ENCODE results near the gene ACOX2. TPM values are rescaled to one million over a fixed set of nuclear protein-coding genes. Genes with fewer than 3 reads are reported as not detected.
A peak's percentile ranks its signal among the peaks of the same experiment; 100 is the strongest.

ACOX2 gene
- total and polyA plus RNA-seq, 2 of the 13 experiments (the other 11 are each of a cell fraction or from before 2014, with no cell fraction given): 42.6 to 98.5 TPM

DNA sequence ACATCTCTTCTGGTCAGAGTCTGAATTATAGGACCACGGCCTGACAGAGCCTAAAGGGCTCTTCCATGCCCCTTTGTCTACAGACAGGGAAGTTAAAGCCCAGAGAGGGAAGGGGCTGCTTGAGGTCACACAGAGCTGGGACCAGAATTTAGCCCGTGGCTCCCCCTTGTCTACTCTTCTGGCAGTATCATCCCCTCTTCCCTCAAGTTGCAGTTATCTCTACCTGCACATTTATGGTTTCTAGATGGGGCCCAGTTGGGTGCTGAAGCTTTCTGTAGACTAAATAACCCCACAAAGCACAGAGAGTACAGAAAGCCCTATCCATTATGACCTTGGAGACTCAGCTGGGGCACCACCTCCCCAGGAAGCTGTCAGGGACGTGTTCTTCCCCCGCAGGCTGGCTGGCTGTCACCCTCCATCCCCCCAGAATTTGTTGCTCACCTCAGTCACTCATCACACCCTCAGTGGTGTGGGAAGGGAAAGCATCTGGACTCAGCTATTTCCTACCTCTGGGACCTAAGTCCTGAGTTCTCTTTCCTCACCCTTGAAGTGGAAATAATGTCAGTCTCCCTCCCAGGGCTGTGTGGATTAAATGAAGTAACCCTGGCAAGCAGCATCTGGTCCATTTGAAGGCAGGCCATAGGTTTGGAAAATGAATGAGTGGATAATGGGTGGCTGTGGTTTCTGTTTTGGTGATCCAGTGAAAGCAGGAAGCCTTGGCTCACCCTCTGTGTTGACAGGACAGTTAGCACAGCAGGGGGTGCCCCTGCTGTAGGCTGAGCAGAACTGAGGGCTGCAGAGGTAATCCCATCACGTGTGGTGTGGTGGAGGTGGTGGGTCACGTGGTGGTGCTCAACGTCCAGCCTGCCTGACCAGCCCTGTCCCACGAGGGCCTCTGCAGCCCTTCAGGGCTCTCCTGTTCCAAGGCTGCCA, 16.3 kb downstream of the ACOX2 start (continued):
- TF ChIP-seq, protein P1, sequence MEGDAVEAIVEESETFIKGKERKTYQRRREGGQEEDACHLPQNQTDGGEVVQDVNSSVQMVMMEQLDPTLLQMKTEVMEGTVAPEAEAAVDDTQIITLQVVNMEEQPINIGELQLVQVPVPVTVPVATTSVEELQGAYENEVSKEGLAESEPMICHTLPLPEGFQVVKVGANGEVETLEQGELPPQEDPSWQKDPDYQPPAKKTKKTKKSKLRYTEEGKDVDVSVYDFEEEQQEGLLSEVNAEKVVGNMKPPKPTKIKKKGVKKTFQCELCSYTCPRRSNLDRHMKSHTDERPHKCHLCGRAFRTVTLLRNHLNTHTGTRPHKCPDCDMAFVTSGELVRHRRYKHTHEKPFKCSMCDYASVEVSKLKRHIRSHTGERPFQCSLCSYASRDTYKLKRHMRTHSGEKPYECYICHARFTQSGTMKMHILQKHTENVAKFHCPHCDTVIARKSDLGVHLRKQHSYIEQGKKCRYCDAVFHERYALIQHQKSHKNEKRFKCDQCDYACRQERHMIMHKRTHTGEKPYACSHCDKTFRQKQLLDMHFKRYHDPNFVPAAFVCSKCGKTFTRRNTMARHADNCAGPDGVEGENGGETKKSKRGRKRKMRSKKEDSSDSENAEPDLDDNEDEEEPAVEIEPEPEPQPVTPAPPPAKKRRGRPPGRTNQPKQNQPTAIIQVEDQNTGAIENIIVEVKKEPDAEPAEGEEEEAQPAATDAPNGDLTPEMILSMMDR (CRISPR knock-in tag; IDR thresholded peaks at IDR 0.05): peak; percentile 73
- no peak for TF ChIP-seq ZSCAN21 (CRISPR knock-in tag; IDR thresholded peaks at IDR 0.05; ENCODE audit: borderline replicate concordance)
- TF ChIP-seq NFE2 (CRISPR knock-in tag; IDR thresholded peaks at IDR 0.05): no peak
- no peak for TF ChIP-seq GLI4 (CRISPR knock-in tag; IDR thresholded peaks at IDR 0.05; ENCODE audit: borderline replicate concordance)
- TF ChIP-seq ZNF75D (CRISPR knock-in tag; IDR thresholded peaks at IDR 0.05; ENCODE audit: borderline replicate concordance): no peak
- peak; percentile 70; the same call in 1 of the 2 replicates for TF ChIP-seq ZNF709 (CRISPR knock-in tag; IDR thresholded peaks at IDR 0.05)
- TF ChIP-seq SETDB1 (CRISPR knock-in tag; IDR thresholded peaks at IDR 0.05; ENCODE audit: borderline replicate concordance): no peak
- no peak for TF ChIP-seq CHCHD3 (CRISPR knock-in tag; IDR thresholded peaks at IDR 0.05)
- TF ChIP-seq ZNF136 (CRISPR knock-in tag; IDR thresholded peaks at IDR 0.05; ENCODE audit: low read depth): 0 out of 2 replicates have a peak, but pooled peaks have one; percentile 24
- TF ChIP-seq ZNF430 (CRISPR knock-in tag; IDR thresholded peaks at IDR 0.05): peak; percentile 70; the same call in 1 of the 2 replicates
- no peak for TF ChIP-seq KLF12 (CRISPR knock-in tag; IDR thresholded peaks at IDR 0.05; ENCODE audit: borderline replicate concordance)
- peak; percentile 59; the same call in 1 of the 2 replicates for TF ChIP-seq ZSCAN31 (CRISPR knock-in tag; IDR thresholded peaks at IDR 0.05; ENCODE audit: low read depth)
- TF ChIP-seq ZFP82 (CRISPR knock-in tag; IDR thresholded peaks at IDR 0.05; ENCODE audit: borderline replicate concordance): peak; percentile 62; the same call in 1 of the 2 replicates
- peak; percentile 81; the same call in 1 of the 2 replicates for TF ChIP-seq ZNF564 (CRISPR knock-in tag; IDR thresholded peaks at IDR 0.05)
- TF ChIP-seq ZNF121 (CRISPR knock-in tag; IDR thresholded peaks at IDR 0.05): no peak; the same call in 1 of the 2 replicates
- TF ChIP-seq NCOR1 (IDR thresholded peaks at IDR 0.05; ENCODE audit: borderline replicate concordance, low read length): peak; percentile 36; the same call in 1 of the 2 replicates
- TF ChIP-seq ZBTB42 (CRISPR knock-in tag; IDR thresholded peaks at IDR 0.05): no peak
- no peak for TF ChIP-seq ZNF34 (CRISPR knock-in tag; IDR thresholded peaks at IDR 0.05; ENCODE audit: borderline replicate concordance)
- no peak for TF ChIP-seq KIAA2018 (CRISPR knock-in tag; IDR thresholded peaks at IDR 0.05; ENCODE audit: borderline replicate concordance)
